ENCODE data around the gene PGBD5. TPM values are rescaled to one million over a fixed set of nuclear protein-coding genes. Genes with fewer than 3 reads are reported as not detected.

Gene PGBD5
- polyA plus RNA-seq, 3 donors = 0.44 TPM; not detected in 2

GRCh38 chr1:230366504-230366915, 59.6 kb downstream of the PGBD5 start:
- H3K36me3 ChIP-seq (replicated peaks in 1 of 2; ENCODE audit: control insufficient read depth in 1 of 2, insufficient read depth in 2 of 2, low read length in 2 of 2) = no peaks in the 10 kb centered on the region
- H4K20me1 ChIP-seq (ENCODE audit: insufficient read depth, low read length) = no peaks in the 10 kb centered on the region
- no peaks in the 10 kb centered on the region for H3K36me3 Mint-ChIP-seq
- H3K27ac Mint-ChIP-seq = peak overlapping the region in 1 of 7 donors; percentile 38
- H3K9me3 Mint-ChIP-seq = no peaks in the 10 kb centered on the region
- H3K27me3 Mint-ChIP-seq (ENCODE audit: low read depth in 3 of 3) = peaks cover 8 to 17% (median 12%) of the 10 kb centered on the region in 3 donors
- no peak overlapping the region for H3K27ac ChIP-seq (ENCODE audit: low read depth in 1 of 2, low read length in 2 of 2)
- DNase-seq = no peak
- no peaks in the 10 kb centered on the region for H3K9me3 ChIP-seq (replicated peaks in 1 of 2; ENCODE audit: control insufficient read depth in 1 of 2, insufficient read depth in 1 of 2, low read length in 2 of 2)
- H3K9ac ChIP-seq (ENCODE audit: insufficient read depth, low read length, poor library complexity, severe bottlenecking) = no peak overlapping the region
- H3K27me3 ChIP-seq (ENCODE audit: control insufficient read depth in 2 of 2, insufficient read depth in 2 of 2, low read length in 2 of 2) = no peaks in the 10 kb centered on the region
- TF ChIP-seq CTCF (IDR thresholded peaks at IDR 0.05) = no peak
- H3K4me2 ChIP-seq (replicated peaks; ENCODE audit: extremely low read depth, low read length, poor library complexity, severe bottlenecking) = no peak overlapping the region
- no peak overlapping the region for H3K4me3 ChIP-seq (replicated peaks in 1 of 3; ENCODE audit: low read depth in 2 of 3, low read length in 3 of 3)
- no peaks in the 10 kb centered on the region for H3K79me2 ChIP-seq (ENCODE audit: insufficient read depth, low read length)
- H3K4me1 Mint-ChIP-seq = no peaks in the 10 kb centered on the region
- WGBS (ENCODE audit: insufficient coverage) = 50% methylated on average over 2 of the region's 7 CpGs
- no peak overlapping the region for H3K4me3 Mint-ChIP-seq
- intact Hi-C loops (cut with micrococcal nuclease) = no loop called here
- no peak overlapping the region for H2AFZ ChIP-seq (ENCODE audit: insufficient read depth, low read depth, low read length, poor library complexity, severe bottlenecking)
- H3K4me1 ChIP-seq (ENCODE audit: control insufficient read depth in 1 of 2, insufficient read depth in 2 of 2, low read length in 2 of 2) = no peaks in the 10 kb centered on the region

- 20% methylated on average over 1 of the region's 3 CpGs for WGBS (ENCODE audit: insufficient coverage)
Observed at GRCh38 chr1:230365723-230366307, 60.3 kb downstream of the PGBD5 start.

More at GRCh38 chr1:230365723-230366307, 60.3 kb downstream of the PGBD5 start:
- H3K27me3 Mint-ChIP-seq (ENCODE audit: low read depth in 3 of 3) = peaks cover 10 to 17% (median 11%) of the 10 kb centered on the region in 3 donors
- H4K20me1 ChIP-seq (ENCODE audit: insufficient read depth, low read length) = no peaks in the 10 kb centered on the region
- H3K9ac ChIP-seq (ENCODE audit: insufficient read depth, low read length, poor library complexity, severe bottlenecking) = no peak overlapping the region
- no peak overlapping the region for H3K4me2 ChIP-seq (replicated peaks; ENCODE audit: extremely low read depth, low read length, poor library complexity, severe bottlenecking)
- no peak overlapping the region for H3K4me3 ChIP-seq (replicated peaks in 1 of 3; ENCODE audit: low read depth in 2 of 3, low read length in 3 of 3)
- H3K4me1 Mint-ChIP-seq = no peaks in the 10 kb centered on the region
- no peak overlapping the region for H2AFZ ChIP-seq (ENCODE audit: insufficient read depth, low read depth, low read length, poor library complexity, severe bottlenecking)
- no peaks in the 10 kb centered on the region for H3K79me2 ChIP-seq (ENCODE audit: insufficient read depth, low read length)
- no peak overlapping the region for H3K4me3 Mint-ChIP-seq
- H3K36me3 ChIP-seq (replicated peaks in 1 of 2; ENCODE audit: control insufficient read depth in 1 of 2, insufficient read depth in 2 of 2, low read length in 2 of 2) = no peaks in the 10 kb centered on the region
- H3K27ac ChIP-seq (ENCODE audit: low read depth in 1 of 2, low read length in 2 of 2) = no peak overlapping the region
- no peak for TF ChIP-seq CTCF (IDR thresholded peaks at IDR 0.05)
- peaks cover 0 to 4% (median 0%) of the 10 kb centered on the region in 7 donors for H3K9me3 Mint-ChIP-seq
- intact Hi-C loops (cut with micrococcal nuclease) = no loop called here
- H3K27ac Mint-ChIP-seq = no peak overlapping the region
- no peaks in the 10 kb centered on the region for H3K4me1 ChIP-seq (ENCODE audit: control insufficient read depth in 1 of 2, insufficient read depth in 2 of 2, low read length in 2 of 2)
- no peaks in the 10 kb centered on the region for H3K27me3 ChIP-seq (ENCODE audit: control insufficient read depth in 2 of 2, insufficient read depth in 2 of 2, low read length in 2 of 2)
- peaks cover 0 to 4% of the 10 kb centered on the region in 2 donors for H3K9me3 ChIP-seq (replicated peaks in 1 of 2; ENCODE audit: control insufficient read depth in 1 of 2, insufficient read depth in 1 of 2, low read length in 2 of 2)
- no peaks in the 10 kb centered on the region for H3K36me3 Mint-ChIP-seq
- no peak for DNase-seq

Measured in CD14-positive monocyte (primary cell).